ENCODE data around the gene GALT.

GALT gene

DNA sequence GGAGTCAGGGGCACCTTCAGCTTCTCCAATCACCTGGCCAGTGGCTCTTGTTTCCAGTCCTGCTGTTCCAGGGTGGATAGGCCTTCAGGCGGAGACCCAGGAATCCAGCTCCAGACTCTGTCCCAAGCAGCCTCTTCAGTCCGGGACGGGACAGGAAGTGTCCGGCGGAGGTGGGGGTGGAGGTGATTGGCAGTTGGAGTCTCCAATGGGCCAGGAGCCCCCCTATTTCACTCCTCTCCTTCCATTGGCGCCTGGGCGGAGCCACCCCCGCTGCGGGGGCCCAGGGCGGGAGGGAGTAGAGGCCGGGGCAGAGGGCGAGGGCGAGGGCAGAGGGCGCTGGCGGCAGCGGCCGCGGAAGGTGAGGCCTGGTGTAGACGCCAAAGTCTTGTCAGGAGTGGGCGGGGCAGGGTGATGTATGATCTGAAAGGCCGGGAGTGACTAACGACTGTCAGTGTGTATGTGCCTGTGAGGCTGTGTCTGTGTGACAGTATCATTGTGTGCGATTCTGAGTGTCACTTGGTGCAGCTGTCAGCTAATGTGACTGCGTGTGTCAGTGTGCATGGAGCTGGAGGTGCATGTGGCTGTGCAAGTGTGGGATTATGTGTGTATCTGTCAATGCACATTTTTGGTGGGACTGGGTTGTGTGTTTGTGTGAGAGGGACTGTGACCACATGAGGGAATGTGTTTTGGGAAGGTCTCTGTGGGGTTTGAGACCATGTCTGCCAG, 5.6 kb downstream of the GALT start, which contains the start of gene IL11RA:
IL11RA (plus strand) TSS at position 310 of the 726 bp plus-strand sequence. CDS start 3,033 bp downstream, outside the sequence.
- in situ Hi-C loops (cut with MboI; ENCODE audit: low sequenced_read_pairs) = no loop called here

DNA sequence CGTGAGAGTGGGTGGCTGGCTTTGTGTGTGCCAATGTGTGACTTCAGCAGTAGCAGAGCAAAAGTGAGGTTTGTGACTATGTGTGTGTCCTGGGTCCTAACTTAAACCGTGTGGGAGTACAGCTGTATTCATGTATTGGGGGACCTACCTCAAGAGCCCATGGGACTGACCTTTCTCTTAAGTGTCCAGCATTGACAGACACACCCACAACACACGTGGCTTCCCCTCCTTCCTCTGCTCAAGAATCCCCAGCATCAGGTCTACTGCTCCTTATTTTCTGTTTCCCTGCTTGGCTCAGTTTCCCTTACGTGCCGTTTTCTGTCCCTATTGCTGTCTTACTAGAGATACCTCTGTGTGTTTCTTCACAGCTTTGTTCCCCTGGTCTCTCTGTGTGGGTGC, 6.1 kb downstream of the GALT start:
- in situ Hi-C loops (cut with MboI; ENCODE audit: low sequenced_read_pairs) = no loop called here

DNA sequence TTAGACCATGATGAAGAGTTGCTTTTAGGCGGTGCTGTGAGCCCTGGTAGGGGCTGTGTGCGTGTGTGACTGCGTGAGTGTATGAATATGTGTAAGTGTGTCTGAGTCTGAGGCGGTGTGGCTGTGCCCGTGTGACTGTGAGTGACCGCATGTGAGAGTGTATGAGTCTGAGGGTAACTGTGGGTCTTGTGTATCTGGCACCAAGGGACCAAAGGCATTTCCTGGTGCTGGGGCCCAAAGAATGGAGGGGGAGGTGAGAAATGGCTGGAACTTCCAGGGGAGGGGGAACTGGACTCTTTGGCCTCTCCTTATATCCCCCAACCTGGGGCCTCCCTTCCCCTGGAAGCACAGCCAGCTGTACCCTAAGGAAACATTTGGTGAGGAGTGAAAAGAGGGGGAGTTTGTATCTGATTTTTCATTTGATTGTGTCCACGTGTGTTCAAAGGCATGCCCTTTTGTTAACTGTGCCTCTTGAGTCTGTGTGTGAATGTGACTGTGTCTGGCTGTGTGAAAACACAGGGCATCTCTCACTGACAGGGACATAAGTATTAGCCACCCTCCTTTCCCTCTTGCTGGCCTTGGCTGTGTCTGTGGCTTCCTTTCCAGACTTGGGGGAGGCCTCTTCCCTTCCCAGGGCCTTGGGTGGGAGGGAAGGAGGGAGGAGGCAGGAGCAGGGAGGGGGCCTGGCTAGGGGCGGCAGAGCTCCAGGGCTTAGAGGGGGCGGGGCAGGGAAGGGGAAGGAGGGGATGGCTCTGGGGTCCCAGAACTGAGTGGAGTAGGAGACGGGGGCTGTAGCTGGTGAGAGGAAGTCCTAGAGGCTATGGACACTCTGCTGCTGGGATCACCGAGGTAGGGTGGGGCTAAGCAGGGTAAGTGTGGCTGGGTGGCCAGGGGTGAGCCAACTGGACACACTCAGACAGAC, 6.9 kb downstream of the GALT start:
- in situ Hi-C loops (cut with MboI; ENCODE audit: low sequenced_read_pairs) = no loop called here

DNA sequence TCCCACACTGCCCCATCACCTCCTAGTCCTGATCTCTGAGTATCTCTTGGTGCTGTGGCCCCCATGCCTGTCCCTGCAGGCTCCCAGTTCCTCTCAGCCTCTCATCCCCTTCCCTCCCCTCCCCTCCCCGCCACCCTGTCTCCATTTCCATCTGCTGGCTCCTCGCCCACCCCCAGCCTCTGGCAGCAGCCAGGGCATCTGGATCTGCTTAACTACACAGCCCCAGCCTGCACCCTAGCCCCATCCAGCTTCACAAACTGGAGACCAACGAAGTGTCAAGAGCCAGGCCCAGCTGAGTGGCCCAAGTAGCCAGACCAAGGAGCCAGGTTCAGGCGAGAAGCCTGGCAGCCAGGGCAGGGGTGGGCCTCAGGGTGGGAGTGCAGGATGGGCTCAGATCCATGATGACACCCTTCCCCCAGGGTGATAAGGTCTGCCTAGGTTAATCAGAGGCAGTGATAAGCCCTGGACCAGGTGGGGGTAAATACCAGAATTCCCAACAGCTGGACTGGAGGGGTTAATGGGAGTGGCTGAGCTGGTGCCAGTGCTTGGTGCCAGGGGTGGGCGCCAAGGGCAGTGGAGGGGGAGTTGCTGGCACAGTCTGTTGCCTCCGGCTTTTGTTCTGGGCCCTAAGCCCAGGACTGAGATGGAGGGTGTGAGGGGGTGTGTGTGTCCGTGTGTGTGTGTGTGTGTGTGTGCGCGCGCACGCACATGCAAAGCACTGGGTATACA, 8.0 kb downstream of the GALT start:
- in situ Hi-C loops (cut with MboI; ENCODE audit: low sequenced_read_pairs) = no loop called here

DNA sequence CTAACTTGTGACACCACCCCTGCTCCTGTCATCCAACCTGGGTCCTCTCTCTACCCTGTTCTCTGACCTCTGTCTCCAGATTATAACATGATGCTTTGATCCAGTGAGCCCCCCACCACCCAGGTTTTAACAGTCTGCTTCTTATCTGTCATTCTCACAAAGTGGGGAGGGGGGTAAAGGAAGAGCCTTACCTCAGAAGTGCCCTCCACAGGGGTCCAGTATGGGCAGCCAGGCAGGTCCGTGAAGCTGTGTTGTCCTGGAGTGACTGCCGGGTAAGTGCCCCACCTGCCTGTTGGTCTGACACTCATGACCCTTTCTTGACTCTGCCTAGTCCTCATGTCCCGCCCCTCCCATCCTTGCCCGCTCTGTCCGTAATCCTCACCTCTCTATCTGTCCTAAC, 8.9 kb downstream of the GALT start:
- in situ Hi-C loops (cut with MboI; ENCODE audit: low sequenced_read_pairs) = no loop called here

DNA sequence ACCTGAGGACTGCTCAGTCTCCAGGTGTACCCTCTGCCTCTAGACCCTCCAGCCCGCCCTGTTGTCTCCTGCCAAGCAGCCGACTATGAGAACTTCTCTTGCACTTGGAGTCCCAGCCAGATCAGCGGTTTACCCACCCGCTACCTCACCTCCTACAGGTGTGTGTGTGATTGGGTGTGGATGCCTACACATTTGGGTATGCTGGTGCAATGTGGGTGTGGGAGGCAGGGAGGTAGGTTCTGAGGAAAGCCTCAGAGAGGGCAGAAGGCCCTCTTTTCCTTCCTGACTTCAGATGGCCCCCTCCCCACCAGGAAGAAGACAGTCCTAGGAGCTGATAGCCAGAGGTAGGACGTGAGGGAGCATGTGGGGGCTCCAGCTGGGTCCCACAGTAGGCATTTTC, 10.5 kb downstream of the GALT start:
- in situ Hi-C loops (cut with MboI; ENCODE audit: low sequenced_read_pairs) = no loop called here

DNA sequence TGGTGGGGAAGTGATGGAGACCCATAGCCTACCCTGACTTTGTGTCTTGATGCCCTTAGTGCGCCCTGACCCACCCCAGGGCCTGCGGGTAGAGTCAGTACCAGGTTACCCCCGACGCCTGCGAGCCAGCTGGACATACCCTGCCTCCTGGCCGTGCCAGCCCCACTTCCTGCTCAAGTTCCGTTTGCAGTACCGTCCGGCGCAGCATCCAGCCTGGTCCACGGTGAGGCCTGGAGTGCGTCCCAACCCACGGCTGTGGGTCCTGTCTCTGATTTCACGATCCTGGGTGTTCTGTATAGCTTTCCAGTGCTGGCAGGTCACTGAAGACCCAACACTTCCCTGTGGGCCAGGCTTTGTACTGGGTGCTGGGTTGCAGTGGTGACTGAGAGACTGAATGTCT, 12.0 kb downstream of the GALT start:
- in situ Hi-C loops (cut with MboI; ENCODE audit: low sequenced_read_pairs) = no loop called here

DNA sequence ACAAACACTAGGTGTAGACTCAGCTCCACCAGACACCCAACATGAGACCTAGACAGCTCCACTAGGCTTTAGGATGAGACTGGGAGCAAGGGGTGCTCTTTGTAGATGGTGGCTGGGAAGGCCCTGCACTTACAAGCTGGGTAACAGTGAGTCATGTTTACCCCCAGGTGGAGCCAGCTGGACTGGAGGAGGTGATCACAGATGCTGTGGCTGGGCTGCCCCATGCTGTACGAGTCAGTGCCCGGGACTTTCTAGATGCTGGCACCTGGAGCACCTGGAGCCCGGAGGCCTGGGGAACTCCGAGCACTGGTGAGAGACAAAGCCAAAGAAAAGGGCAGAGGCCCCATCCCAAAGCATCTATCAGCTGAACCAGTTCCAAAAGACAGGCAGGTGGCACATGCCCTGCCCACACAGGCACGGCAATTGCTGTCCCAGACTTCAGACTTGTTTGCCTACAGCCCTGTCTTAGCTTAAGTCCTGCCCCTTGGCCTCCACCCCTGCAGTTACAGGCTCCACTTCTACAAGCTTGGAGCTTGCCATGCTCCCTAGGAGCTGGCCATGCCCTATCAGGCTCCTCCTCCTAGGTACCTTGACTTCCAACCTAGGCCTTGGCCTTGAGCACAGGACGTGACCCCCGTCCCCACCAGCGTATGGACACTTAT, 13.2 kb downstream of the GALT start:
- in situ Hi-C loops (cut with MboI; ENCODE audit: low sequenced_read_pairs) = no loop called here

DNA sequence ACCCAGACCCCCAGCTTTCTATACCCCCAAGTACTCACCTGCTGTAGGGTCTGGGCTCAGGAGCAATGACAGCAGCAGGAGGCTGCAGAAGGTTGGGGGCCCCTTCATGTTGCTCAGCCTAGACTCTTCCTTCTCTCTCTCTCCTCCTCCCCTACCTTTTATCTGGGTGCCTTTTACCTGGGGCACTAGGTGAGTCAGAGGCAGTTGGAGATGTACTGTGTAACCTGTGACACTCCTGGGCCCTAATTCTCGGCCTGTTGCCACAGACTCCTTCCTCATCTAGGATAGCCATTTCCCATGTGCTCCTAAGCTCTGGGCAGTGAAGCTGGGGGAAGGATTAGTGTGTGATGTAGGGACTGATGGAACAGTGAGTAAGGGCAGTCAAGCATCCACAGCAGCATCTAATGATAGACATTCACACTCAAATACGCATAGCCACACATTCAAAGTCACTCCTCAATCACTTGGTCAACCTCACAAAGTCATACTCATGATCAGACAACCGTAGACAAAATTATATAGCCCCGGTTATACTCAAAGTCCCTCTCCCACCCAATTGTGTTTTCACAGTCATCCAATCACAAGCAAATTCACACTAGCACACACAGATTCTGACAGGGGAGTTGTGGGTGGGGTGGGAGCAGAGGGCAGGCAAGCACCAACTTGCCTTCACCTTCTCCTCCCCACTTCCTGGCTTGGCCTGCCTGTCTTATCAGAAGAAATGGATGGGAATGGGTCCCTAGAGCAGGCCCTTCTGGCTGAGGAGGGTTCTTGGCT, 16.2 kb downstream of the GALT start, which contains the start of gene CCL27:
CCL27 (minus strand) TSS at position 132 of the 777 bp plus-strand sequence; CDS start at position 108, 24 bp downstream.
- in situ Hi-C loops (cut with MboI; ENCODE audit: low sequenced_read_pairs) = no loop called here

DNA sequence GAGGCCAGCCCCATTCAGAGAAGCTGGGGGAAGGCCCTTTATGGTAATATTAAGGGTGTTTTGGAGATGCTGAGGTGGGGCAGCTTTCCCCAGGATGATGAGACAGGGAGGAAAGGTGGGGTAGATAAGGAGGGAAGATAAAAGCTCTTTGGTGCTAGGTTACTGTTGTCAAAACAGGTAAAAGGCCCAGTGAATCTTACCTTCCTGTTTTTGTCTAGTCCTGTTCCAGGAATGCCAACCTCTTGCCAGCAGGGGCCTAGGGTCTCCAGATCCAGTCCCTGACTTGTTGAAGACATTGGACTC, 16.8 kb downstream of the GALT start:
- in situ Hi-C loops (cut with MboI; ENCODE audit: low sequenced_read_pairs) = no loop called here

DNA sequence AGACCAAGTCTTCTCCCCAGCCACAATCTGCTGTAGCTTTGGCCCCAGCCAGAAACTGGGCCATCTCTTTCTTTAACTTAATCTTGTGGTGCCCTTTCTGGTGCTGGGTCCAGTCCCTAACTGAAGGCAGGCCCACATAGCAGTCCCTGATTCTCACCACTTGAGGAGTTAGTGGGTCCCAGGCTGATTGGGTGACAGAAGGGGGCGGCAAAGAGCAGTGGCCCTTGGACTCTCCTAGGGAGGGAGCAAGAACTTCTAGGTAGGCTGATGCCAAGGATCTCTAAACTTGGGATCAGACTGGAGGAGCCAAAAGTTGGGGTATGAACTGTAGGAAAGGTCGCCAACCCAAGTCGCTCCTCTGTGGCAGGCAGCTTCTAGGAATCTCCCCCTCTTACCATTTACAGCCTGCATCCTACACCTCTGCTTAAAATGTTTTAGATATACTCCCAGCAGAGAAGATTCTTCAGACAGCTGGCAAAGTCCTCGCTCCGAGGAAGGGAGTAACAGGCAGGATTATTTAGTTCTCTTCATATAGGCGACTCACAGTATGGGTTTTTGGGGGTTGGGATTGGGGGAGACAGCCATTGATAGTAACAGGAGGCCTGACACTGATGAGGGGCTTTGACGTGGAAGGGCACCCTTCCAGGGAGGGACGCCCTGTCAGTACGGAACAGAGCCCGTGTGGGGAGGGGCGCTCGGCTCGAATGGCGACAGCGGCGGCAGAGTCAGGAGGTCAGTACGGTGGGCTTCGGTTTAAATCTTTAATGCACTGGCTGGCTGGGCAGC, 18.0 kb downstream of the GALT start:
- in situ Hi-C loops (cut with MboI; ENCODE audit: low sequenced_read_pairs) = no loop called here

DNA sequence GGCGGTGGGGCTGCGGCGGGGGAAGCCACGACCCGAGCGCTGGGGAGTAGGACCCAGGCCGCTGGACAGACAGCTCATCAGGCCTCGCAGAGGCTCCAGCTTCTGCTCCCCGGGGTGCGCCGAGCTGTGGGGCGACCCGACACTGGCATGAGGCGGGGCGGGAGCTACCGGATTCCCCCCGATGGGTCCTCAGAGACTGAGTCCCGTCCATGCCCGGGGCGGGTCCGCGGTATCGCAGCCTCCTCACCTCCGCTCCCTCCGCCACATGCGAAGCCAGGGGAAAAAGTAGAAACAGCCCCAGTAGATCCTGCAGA, 18.5 kb downstream of the GALT start:
- in situ Hi-C loops (cut with MboI; ENCODE audit: low sequenced_read_pairs) = no loop called here

DNA sequence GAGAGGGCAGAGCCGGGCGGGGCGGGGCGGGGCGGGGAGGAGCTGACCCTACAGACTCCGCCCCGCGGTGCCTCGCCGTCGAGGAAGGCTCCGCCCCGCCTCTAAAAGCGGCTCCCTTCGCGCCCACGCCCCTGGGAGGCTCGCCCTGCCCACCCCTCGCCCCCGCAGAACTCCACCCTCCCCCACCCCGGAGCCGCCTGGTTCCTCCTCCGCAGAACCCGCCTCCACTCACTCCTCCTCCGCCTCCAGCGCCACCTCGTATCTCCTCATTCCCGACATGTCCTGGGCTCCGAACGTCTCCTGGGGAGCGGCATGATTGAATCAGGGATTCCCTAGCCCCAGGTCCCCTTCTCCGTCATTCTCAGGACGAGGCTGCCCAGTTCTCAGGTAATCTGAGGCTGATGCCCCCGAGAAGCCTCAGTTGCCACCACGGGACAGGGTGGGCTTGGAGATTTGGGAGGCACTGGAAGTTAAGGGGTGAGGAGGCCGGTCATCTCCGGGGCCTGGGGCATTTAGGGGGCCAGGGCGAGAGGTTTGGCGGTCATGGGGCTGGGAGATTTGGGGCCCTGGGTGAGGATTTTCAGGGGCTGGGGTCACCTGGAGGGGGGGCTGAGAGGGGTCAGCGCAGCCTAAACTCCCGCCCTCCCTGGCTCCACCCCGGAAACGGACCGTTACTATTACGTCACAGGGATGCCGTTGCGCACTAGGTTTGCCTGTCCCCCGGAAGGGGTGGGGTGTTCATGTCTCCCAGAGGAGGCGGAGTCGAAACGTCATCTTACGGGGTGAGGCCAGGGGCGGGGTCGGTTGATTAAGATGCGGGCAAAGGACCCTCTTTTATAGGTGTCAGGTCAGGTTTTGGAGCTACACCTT, 19.1 kb downstream of the GALT start:
- in situ Hi-C loops (cut with MboI; ENCODE audit: low sequenced_read_pairs) = no loop called here

DNA sequence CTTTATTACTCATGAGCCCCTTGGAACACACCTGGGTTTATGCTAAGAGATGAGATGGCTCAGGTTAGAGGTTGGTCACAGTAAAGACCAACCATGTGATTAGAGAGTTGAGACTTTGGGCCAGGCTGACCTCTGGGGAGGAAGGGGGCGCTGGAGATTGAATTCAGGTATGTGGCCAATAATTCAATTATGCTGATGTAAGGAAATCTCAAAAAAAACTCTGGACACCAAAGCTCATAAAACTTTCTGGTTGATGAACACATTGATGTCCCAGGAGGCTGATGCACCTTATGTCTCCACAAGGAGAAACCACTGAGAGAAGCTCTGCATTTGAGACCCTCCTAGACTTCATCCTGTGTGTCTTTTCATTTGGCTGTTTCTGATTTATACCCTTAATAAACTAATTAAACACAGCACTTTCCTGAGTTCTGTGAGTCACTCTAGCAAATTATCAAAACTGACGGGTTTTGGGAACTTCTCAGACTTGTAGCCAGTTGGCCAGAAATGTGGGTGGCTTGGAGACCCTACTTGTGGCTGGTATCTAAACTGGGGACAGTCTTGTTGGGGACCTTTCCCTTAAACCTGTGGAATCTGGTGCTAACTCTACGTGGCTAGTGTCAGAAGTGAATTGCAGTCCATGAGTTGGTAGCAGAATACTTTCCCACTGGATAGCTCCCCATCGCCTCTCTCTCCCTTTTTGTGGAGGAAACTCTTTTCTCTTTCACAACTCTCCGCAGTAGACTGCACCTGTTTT, 23.5 kb downstream of the GALT start:
- in situ Hi-C loops (cut with MboI; ENCODE audit: low sequenced_read_pairs) = no loop called here

DNA sequence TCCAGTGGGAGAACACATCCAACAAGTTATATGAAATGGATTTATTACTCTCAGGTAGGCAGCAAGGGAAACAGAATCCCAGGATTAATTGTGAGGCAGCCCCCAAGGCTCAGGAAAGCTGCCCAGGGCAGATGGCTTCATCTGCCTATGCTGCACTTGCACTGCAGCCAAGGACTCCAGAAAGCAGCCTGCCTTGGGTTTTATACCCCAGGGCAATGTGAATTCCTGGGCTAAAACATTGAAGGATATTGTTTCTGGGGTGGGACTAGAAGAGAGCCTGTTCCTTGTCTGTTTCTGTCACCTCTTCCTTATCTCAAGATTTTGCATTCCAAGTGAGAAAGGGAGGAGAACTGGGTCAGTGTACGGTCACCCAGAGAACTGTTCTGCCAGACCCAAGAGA, 24.8 kb downstream of the GALT start:
- in situ Hi-C loops (cut with MboI; ENCODE audit: low sequenced_read_pairs) = no loop called here

DNA sequence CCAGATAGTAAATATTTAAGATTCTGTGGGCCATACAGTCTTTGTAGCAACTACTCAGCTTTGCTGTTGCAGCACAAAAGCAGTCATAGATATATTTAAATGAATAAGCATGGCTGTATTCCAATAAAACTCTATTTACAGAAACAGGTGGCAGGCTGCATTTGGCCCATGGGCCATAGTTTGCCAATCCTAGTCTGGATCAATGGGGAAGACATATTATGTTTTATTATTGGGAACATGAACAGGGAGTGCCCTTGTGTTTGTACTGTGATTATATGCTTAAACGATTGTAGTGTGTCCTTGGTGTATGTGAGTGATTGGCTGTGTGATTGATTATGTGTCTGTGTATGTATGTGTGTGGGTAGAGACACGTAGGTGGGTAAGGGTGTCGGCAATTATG, 28.0 kb downstream of the GALT start:
- in situ Hi-C loops (cut with MboI; ENCODE audit: low sequenced_read_pairs) = no loop called here

DNA sequence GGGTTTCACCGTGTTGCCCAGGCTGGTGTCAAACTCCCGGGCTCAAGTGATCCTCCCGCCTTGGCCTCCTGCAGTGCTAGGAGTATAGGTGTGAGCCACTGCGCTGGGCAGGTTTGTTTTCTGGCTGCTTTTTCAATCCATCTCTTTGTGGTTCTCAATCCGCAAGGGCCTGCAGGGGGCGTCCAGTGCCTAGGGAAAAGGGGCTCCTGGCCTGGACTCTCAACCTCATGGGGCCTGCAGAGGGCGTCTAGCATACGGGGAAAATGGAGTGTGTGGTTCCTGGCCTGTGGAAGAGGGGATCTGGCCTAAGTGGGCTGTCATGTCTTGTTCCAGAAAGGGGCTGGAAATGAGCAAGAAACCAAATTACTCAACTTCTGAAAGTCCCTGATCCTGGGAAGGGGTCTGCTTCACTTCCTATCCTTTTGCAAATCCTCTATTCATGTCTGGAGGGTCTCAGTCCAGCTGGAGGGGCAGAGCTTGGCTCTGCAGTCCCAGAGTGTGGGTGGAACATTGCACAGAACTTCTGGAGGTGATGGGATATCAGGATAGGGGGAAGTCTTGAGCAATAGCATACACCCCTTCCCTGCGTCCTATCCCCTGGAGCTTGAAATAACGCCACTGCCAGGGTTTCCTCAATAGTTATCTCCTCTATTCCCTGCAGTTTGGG, 28.7 kb downstream of the GALT start:
- in situ Hi-C loops (cut with MboI; ENCODE audit: low sequenced_read_pairs) = no loop called here

Measured in HL-60/S4 (cell line).